PC-3 (cell line): ENCODE measurements around the gene CEP78.
"Not testable (repeated sequence)": the region's sequence is repeated elsewhere in the genome, so short reads cannot be mapped to it uniquely, and the experiment has no call there.

ENCODE experiments used
- CTCF ChIP-seq: fragments of 300-600 bp; sonication (generic); conservative IDR thresholded peaks from 2 replicates; pipeline ENCODE4 v1.5.1; 2017; ENCODE audit warnings: antibody characterized with exemption, low read depth, mild to moderate bottlenecking, low read length
- EZH2 ChIP-seq: fragments of 300-600 bp; sonication (generic); IDR thresholded peaks from one replicate; pipeline ENCODE4 v1.6.1; 2017; ENCODE audit warnings: antibody characterized with exemption, mild to moderate bottlenecking, low read length; ENCODE audit not compliant: unreplicated experiment
- EZH2phosphoT487 ChIP-seq: fragments of 300-600 bp; sonication (generic); IDR thresholded peaks from 2 replicates; pipeline ENCODE4 v1.6.1; 2018; ENCODE audit warnings: mild to moderate bottlenecking, antibody characterized with exemption, low read length, borderline replicate concordance

- TF ChIP-seq CTCF, EZH2, EZH2phosphoT487: not testable (repeated sequence)
Measured at GRCh38 chr9:78221841-78222240, 14.0 kb upstream of the CEP78 start.
